Stimulated activated CD8-positive, alpha-beta memory T cell treated with anti-CD3 and anti-CD28 coated beads, Interleukin-7, amount 100 ng/mL, for 4 hours (primary cell): ENCODE results near the gene CLCNKB.
"Not testable (repeated sequence)": the region's sequence is repeated elsewhere in the genome, so short reads cannot be mapped to it uniquely, and the experiment has no call there.

Experiments used
- DNase-seq, 2 donors: peaks; one replicate each; pipeline ENCODE4 v3.0.0-alpha.2; 2020; ENCODE audit warnings: low read depth in 2 of 2

Gene CLCNKB

DNA sequence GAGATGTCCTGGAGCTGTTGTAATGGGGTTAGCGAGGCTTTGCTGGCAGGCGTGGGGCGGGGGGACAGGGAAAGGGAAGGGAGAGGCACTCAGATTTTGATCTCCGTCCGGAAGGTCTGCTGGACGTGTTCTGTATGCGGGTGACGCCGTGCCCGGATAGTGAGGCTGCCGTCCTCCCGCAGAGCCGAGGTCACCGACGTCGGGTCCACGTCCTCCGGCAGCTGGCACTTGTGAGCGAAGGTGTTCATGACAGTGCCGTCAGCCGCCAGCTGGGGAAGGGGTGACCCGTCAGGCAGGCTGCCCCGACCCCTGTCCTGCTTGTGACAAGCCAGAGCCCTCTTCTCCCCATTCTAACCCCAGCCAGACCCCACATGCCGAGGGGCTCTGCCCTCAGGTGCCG is 28.1 kb upstream of the CLCNKB start:
- no peak for DNase-seq

DNA sequence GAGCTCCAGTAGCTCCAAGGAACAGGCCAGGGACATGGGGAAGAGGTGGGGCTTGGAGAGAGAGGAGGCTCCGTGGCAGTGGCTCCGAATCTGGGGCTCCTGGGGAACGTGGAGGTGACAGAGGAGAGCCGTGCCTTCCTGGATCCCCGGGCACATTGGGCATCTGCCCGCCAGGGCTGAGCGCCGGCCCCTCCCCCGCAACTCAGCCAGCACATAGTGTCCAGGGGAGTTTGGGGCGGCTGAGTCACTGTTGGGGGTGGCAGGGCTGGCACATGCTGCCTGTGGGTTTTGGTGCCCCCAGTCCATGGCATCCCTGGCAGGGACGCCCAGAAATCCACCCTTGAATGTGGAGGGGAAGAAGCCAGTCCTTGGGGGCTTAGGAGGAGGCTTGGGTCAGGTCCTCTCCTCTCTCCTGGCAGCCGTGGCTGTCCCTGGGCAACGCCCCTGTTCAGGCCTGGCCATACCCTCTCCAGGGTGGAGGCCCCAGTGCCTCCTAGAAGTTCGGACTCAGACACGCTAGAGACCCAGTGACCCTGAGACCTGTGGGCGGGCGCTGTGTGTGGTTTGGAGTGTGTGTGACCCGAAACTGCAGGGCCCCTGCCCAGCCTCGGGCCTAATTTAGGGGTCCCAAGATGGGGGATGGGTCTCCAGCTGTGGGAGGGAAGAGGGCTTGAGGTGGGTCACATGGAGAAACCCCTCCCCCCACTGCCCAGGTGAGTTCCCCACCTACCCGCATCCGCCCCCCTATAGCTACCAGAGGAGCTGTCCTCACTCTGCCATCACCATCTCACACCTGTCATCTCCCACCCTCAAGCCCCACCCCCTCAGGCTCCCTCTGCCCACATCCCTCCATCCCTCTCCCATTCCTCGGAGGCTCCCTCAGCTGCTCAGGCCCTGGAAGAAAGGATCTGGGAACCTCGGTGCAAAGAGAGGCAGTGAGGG is 27.4 kb upstream of the CLCNKB start:
- DNase-seq: no peak

- no peak for DNase-seq
Observed at GRCh38 chr1:16017076-16017460, 26.5 kb upstream of the CLCNKB start.

GRCh38 chr1:16017461-16018303 is 25.9 kb upstream of the CLCNKB start, which contains the start of gene HSPB7:
Gene HSPB7 (minus strand): TSS chr1:16018043. CDS start chr1:16017963, 80 bp downstream.
- no peak for DNase-seq

DNA sequence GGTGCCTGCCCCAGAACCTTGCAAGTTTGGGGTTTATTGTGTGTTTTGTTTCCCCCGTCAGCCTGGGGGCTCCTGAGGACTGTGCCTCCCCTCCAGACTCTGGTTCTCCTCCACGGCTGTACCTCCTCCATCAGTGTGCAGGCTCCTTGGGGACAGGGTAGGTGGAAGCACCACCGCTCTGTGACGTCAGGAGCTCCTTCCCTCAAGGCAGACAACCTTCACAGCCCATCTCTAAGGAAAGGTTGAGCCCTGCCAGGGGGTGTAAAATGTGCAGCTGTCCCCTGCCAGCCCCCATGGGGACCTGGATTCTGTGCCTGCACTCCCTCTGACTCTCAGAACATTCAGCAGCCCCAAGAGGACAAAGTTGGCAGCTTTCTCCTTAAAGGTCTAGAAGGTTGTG is 25.3 kb upstream of the CLCNKB start:
- DNase-seq: no peak

GRCh38 chr1:16018749-16019643 is 24.6 kb upstream of the CLCNKB start:
- DNase-seq: no peak

DNA sequence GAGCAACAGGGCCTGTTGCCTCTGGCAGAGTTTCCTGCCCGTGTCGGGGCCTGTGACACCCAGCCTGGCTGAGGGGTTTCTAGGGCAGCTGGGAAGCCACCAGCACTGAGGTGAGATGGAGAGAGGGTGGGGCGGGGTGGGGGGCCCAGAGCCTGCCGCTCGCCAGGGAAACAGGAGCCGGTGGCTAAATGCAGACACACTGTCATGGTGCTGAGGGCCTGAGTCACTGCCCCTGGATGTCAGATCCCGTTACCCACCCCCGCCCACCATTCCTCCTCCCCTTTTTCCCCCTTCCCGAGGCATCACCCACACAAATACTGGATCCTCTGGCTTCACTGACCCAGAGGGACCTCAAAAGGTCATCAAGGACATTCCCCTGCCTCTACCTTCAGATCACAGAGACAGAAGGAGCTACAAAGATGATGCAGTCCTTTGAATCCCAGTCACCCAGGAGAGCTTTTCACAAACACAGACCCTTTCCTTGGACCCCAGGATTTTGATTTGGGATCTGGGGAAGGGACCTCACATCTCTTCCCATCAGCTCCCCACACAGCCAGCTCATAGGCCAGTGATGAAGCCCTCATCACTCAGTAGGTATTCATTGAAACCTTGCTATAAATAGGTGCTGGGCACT is 23.8 kb upstream of the CLCNKB start:
- no peak for DNase-seq

GRCh38 chr1:16020325-16020724 is 23.3 kb upstream of the CLCNKB start:
- no peak for DNase-seq

DNA sequence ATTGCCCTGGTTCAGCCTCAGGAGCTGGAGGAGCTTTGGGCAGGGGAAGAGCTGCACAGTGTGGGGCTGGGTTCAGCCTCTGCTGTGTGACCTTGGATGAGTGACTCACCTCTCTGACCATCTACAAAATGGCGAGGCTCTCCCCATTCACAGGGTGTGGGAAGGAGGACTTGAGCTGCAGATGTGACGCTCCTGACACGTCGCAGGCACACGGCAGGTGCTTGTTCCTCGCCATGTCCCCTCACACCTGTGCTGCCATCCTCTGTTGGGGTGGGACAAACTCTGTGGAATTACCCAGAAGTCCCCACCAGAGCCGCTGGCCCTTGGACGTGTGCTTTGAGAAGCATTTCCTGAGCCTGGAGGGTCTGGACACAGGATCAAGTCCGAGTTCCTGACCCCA is 22.7 kb upstream of the CLCNKB start:
- not testable (repeated sequence) for DNase-seq

GRCh38 chr1:16021681-16022080 is 21.9 kb upstream of the CLCNKB start, which contains the start of gene CLCNKA:
Gene CLCNKA (plus strand): TSS chr1:16022036. CDS start chr1:16022620, 584 bp downstream.
- no peak for DNase-seq

- DNase-seq: no peak
Observed at GRCh38 chr1:16022393-16022792, 21.2 kb upstream of the CLCNKB start.

GRCh38 chr1:16023050-16023653 is 20.4 kb upstream of the CLCNKB start:
- DNase-seq: no peak

- not testable (repeated sequence) for DNase-seq
Observed at GRCh38 chr1:16026302-16026701, 17.3 kb upstream of the CLCNKB start.

DNA sequence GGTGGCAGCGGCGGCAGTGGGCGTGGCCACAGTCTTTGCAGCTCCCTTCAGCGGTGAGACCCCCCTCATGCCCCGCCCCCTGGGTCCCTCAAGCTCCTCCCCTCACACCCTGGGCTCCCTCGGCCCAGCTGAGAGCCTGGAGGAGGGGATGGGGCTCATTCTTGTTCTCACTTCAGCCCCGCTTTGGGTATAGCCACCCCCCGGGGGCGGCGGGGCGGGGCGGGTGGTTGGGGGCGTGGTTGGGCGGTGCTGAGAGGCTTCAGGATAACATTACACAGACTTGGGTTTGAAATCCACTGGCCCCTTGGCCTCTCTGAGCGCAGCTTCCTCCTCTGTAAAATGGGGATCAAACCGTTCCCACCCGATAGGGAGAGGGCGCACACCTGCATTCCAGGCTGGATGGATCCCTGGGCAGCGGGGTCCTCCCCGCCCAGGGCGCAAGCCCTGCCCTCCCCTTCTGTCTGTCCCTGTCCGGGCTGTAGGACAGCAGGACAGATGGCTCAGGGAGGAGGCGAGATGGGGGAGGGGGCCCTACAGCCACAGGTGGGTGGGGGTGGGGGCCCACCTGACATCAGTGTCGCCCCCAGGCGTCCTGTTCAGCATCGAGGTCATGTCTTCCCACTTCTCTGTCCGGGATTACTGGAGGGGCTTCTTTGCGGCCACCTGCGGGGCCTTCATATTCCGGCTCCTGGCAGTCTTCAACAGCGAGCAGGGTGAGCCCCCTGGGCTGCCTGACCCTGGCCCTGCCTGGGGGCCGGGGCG is 16.7 kb upstream of the CLCNKB start:
- DNase-seq: peak in 1 of 2 donors; percentile 28

DNA sequence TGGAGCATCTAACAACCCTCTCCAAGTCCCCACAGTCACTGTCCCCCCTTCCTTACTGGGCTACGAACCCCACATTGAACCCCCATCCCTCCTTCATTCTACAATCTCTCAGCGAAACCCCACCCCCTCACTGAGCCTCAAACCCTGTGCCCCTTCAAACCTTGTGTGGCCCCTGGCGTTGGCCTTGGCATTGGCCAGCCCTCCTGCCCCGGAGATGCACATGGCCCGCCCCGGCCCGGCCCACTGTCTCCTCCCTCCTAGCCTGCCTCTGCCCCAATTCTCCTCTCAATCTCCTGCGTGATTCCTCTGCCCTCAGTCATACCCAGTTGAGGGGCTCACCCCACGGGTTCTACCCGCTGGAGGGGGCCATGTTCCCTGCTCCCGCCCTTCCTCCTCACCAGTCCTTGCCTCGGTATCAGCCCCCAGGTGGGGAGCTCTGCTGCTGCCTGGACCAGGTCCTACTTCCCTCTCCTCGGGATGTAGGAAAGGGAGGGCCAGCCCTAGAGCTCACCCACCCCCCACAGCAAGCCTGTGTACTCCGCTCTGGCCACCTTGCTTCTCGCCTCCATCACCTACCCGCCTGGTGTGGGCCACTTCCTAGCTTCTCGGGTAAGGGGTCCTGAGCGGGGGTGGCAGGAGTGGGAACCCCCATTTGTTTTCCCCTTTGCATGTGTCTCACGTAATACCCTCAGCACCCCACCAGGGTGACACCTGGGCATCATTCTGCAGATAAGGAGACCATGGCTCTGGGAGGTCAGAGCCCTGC is 15.2 kb upstream of the CLCNKB start:
- DNase-seq: no peak

- not testable (repeated sequence) for DNase-seq
Observed at GRCh38 chr1:16029003-16029268, 14.6 kb upstream of the CLCNKB start.

DNA sequence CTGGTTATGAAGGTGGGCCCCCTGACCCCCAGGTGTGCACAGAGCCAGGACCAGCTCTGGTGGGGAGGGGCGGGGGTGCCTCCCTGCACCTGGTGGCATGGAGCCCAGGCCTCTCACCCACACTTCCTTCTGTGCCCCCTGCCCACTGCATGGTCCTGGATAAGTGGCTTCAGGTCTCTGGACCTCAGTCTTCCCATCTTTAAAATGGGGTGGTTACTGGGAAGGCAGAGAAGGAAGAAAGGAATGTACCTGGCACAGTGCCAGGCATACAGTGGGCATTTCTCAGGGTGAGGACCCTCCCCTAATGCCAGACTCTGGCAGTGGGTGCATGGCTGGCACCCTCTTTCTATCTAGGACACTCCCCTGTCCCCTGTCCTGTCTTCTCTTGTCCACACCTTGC is 14.3 kb upstream of the CLCNKB start:
- no peak for DNase-seq

DNA sequence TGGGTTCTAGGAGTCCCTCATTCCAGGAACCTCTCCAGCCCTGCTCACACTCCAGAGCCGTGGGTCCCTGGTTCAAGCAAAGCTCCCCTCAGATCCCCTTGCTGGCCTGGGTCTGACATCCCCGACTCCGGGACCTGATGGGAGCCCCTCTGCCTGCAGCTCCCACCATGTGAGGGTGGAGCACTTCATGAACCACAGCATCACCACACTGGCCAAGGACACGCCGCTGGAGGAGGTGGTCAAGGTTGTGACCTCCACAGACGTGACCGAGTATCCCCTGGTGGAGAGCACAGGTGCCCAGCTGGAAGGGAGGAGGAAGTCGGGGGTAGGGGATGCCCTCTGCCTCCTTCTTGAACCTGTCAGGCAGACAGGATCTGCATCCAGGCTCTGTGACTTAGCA is 12.0 kb upstream of the CLCNKB start:
- DNase-seq: no peak

DNA sequence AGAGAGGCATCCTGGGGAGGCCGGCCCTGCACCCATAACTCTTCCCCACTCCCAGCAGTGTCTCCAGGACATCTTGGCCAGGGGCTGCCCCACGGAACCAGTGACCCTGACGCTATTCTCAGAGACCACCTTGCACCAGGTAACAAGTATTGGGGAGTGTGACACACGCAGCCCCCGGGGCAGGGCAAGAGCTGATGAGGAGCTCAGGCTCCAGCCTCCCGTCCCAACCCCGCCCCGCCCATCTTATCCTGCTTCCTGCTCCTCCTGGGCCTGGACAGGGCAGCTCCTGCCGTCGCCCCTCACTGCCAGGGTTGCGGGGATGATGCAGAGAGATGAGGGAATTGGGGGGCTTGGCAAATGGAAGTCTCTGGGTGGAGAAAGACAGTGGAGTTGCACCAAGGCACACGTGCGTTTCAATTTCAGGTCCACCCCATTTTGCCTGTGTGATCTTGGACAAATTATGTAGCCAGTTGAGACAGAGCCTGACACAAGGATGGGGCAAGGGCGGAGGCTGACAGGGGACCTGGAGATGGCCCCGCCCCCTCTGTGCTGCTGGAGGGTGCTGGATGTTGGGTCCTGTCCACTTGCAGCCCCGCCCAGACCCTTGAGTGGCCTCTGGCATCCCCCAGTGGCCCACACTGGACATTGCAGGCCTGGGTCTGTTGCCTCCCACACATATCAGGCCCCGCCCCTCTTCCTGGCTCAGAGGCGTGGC is 11.0 kb upstream of the CLCNKB start:
- peak in 1 of 2 donors; percentile 18 for DNase-seq
